ENCODE measurements around the gene GNAZ. TPM values are rescaled to one million over a fixed set of nuclear protein-coding genes. Genes with fewer than 3 reads are reported as not detected.

The GNAZ gene
- total and polyA plus RNA-seq, 5 donors from 2014 or later, result 0.05 to 3.6 (median 0.06) TPM; not detected in 2

DNA sequence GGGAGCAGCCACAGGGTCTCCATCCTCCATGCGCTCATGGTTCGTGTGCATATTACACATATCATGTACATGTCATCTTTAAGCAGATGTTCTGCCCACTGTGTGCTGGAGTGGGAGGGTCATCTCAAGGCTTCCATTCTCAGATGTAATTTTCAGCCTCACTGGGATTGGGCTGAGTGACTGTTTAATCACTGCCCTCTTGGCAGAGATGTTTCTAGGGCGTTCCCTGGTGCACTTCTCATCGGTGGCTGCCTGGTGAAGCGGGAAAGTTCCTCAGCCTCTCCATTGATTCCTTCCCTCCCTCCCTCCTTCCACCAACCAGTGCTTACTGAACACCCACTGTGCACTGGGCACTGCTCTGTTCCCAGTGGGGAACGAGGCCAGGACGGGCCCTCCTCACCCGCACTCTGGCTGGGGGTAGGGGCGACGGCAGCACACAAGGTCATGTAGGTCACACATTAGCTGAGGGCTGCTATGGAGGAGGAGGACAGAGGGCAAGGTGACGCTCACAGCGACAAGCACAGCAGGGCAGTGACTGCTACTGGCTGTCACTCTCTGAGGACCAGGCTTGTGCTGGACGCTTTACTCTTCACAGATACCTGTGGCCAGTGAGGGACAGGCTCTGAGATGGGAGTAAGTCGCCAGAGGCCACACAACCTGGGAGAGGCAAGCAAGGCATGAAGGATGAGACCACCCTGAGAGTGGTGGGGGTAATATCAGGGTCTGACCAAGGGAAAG is 22.9 kb downstream of the GNAZ start:
- H3K4me3 Mint-ChIP-seq, result no peak overlapping the region
- no peaks in the 10 kb centered on the region for H3K27me3 ChIP-seq (ENCODE audit: control insufficient read depth, insufficient read depth, low read length)
- no peaks in the 10 kb centered on the region for H3K27me3 Mint-ChIP-seq
- no peaks in the 10 kb centered on the region for H3K36me3 ChIP-seq (ENCODE audit: control insufficient read depth, insufficient read depth, low read length)
- no peaks in the 10 kb centered on the region for H3K9me3 Mint-ChIP-seq
- DNase-seq (no peak), ATAC-seq (ENCODE audit: low read depth in 2 of 2) (no peak)
- no peaks in the 10 kb centered on the region for H3K36me3 Mint-ChIP-seq
- H3K4me1 ChIP-seq (ENCODE audit: control insufficient read depth, insufficient read depth, low read length, poor library complexity, severe bottlenecking), result no peaks in the 10 kb centered on the region
- H3K9me3 ChIP-seq (ENCODE audit: control insufficient read depth in 2 of 2, low read length in 2 of 2), result no peaks in the 10 kb centered on the region
- no peak overlapping the region for H3K27ac Mint-ChIP-seq
- no peak overlapping the region for H3K4me3 ChIP-seq (ENCODE audit: low read depth, low read length)
- no peak overlapping the region for H3K27ac ChIP-seq (ENCODE audit: insufficient read depth, low read length, poor library complexity, severe bottlenecking)
- H3K4me1 Mint-ChIP-seq, result no peaks in the 10 kb centered on the region

GRCh38 chr22:23094260-23094659 is 23.9 kb downstream of the GNAZ start:
- H3K27ac Mint-ChIP-seq, result no peak overlapping the region
- H3K27ac ChIP-seq (ENCODE audit: insufficient read depth, low read length, poor library complexity, severe bottlenecking), result no peak overlapping the region
- H3K4me1 ChIP-seq (ENCODE audit: control insufficient read depth, insufficient read depth, low read length, poor library complexity, severe bottlenecking), result no peaks in the 10 kb centered on the region
- DNase-seq, result no peak
- no peak for ATAC-seq (ENCODE audit: low read depth in 2 of 2)
- no peak overlapping the region for H3K4me3 ChIP-seq (ENCODE audit: low read depth, low read length)
- H3K4me1 Mint-ChIP-seq, result no peaks in the 10 kb centered on the region
- H3K4me3 Mint-ChIP-seq, result no peak overlapping the region
- no peaks in the 10 kb centered on the region for H3K36me3 ChIP-seq (ENCODE audit: control insufficient read depth, insufficient read depth, low read length)
- H3K27me3 ChIP-seq (ENCODE audit: control insufficient read depth, insufficient read depth, low read length), result no peaks in the 10 kb centered on the region
- H3K9me3 ChIP-seq (ENCODE audit: control insufficient read depth in 2 of 2, low read length in 2 of 2), result no peaks in the 10 kb centered on the region
- H3K9me3 Mint-ChIP-seq, result no peaks in the 10 kb centered on the region
- H3K36me3 Mint-ChIP-seq, result no peaks in the 10 kb centered on the region
- no peaks in the 10 kb centered on the region for H3K27me3 Mint-ChIP-seq

DNA sequence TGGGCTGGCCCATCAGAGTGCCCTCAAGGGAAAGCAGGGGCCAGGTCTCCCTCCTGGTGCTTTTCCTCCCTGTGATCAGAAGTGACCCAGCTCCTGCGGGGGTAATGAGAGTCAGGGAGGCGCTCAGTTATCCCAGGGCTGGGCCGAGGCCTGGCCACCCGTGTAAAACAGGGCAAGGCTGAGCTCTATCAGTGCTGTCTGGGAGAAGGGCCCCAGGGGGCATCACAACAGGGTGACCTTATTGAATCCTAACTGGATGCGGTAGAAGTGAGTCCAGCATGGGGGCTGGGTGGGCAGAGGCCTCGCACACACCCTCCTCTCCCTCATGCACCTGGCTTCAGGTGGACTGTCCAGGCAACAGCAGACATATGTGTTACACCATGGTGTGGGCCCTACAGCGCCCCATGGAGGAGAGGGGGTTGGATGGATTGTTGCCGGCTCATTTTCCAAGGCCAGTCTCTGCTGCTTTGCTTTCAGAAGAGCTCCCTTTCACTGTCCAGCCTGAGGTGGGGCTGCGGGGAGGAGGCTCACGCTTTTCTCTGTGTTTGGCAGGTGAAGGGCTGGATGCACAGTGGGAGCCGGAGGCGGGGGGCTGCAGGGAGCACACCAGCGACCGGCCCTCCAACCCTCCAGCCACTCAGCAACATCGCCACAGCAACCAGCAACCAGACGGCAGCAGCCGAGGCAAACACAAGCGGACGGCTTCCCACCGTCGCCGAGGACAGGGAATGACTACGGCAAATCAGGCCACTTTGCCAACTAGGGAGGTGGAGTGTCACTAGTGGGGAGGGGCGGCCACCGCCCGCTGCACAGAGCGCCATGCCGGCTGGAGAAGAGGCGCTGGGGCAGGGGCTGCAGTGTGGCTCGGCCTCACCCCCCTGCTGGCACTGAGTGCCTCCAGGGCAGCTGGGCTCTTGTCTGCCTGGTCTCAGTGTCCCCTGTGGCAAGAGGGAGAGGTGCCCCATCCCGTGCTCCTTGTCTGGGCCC is 24.7 kb downstream of the GNAZ start:
- no peaks in the 10 kb centered on the region for H3K4me1 Mint-ChIP-seq
- no peak for ATAC-seq (ENCODE audit: low read depth in 2 of 2)
- H3K4me3 Mint-ChIP-seq, result no peak overlapping the region
- Histone ChIP-seq H3K36me3 (ENCODE audit: control insufficient read depth, insufficient read depth, low read length) (no peaks in the 10 kb centered on the region), H3K4me1 (ENCODE audit: control insufficient read depth, insufficient read depth, low read length, poor library complexity, severe bottlenecking) (no peaks in the 10 kb centered on the region), H3K27ac (ENCODE audit: insufficient read depth, low read length, poor library complexity, severe bottlenecking) (no peak overlapping the region), H3K9me3 (ENCODE audit: control insufficient read depth in 2 of 2, low read length in 2 of 2) (no peaks in the 10 kb centered on the region), H3K4me3 (ENCODE audit: low read depth, low read length) (no peak overlapping the region), H3K27me3 (ENCODE audit: control insufficient read depth, insufficient read depth, low read length) (no peaks in the 10 kb centered on the region)
- H3K36me3 Mint-ChIP-seq, result no peaks in the 10 kb centered on the region
- H3K27me3 Mint-ChIP-seq, result no peaks in the 10 kb centered on the region
- no peaks in the 10 kb centered on the region for H3K9me3 Mint-ChIP-seq
- H3K27ac Mint-ChIP-seq, result no peak overlapping the region
- no peak for DNase-seq

- H3K4me1 ChIP-seq (ENCODE audit: control insufficient read depth, insufficient read depth, low read length, poor library complexity, severe bottlenecking), result no peaks in the 10 kb centered on the region
Observed at GRCh38 chr22:23095733-23096342, 25.5 kb downstream of the GNAZ start.

GRCh38 chr22:23097412-23098229 is 27.3 kb downstream of the GNAZ start:
- ATAC-seq (ENCODE audit: low read depth in 2 of 2) (no peak), DNase-seq (no peak)
- Histone ChIP-seq H3K4me1 (ENCODE audit: control insufficient read depth, insufficient read depth, low read length, poor library complexity, severe bottlenecking) (no peaks in the 10 kb centered on the region), H3K27ac (ENCODE audit: insufficient read depth, low read length, poor library complexity, severe bottlenecking) (no peak overlapping the region), H3K27me3 (ENCODE audit: control insufficient read depth, insufficient read depth, low read length) (no peaks in the 10 kb centered on the region), H3K36me3 (ENCODE audit: control insufficient read depth, insufficient read depth, low read length) (no peaks in the 10 kb centered on the region), H3K4me3 (ENCODE audit: low read depth, low read length) (no peak overlapping the region), H3K9me3 (ENCODE audit: control insufficient read depth in 2 of 2, low read length in 2 of 2) (no peaks in the 10 kb centered on the region)
- no peaks in the 10 kb centered on the region for H3K27me3 Mint-ChIP-seq
- no peaks in the 10 kb centered on the region for H3K4me1 Mint-ChIP-seq
- H3K27ac Mint-ChIP-seq, result no peak overlapping the region
- no peak overlapping the region for H3K4me3 Mint-ChIP-seq
- H3K36me3 Mint-ChIP-seq, result no peaks in the 10 kb centered on the region
- no peaks in the 10 kb centered on the region for H3K9me3 Mint-ChIP-seq

More at GRCh38 chr22:23095733-23096342, 25.5 kb downstream of the GNAZ start:
- Mint-ChIP-seq H3K27ac (no peak overlapping the region), H3K4me1 (no peaks in the 10 kb centered on the region), H3K9me3 (no peaks in the 10 kb centered on the region), H3K36me3 (no peaks in the 10 kb centered on the region), H3K27me3 (no peaks in the 10 kb centered on the region), H3K4me3 (no peak overlapping the region)
- H3K4me3 ChIP-seq (ENCODE audit: low read depth, low read length), result no peak overlapping the region
- H3K27me3 ChIP-seq (ENCODE audit: control insufficient read depth, insufficient read depth, low read length), result no peaks in the 10 kb centered on the region
- H3K36me3 ChIP-seq (ENCODE audit: control insufficient read depth, insufficient read depth, low read length), result no peaks in the 10 kb centered on the region
- ATAC-seq (ENCODE audit: low read depth in 2 of 2) (no peak), DNase-seq (no peak)
- no peak overlapping the region for H3K27ac ChIP-seq (ENCODE audit: insufficient read depth, low read length, poor library complexity, severe bottlenecking)
- H3K9me3 ChIP-seq (ENCODE audit: control insufficient read depth in 2 of 2, low read length in 2 of 2), result no peaks in the 10 kb centered on the region

- H3K9me3 ChIP-seq (ENCODE audit: control insufficient read depth in 2 of 2, low read length in 2 of 2), result no peaks in the 10 kb centered on the region
- H3K4me3 ChIP-seq (ENCODE audit: low read depth, low read length), result no peak overlapping the region
- no peaks in the 10 kb centered on the region for H3K27me3 ChIP-seq (ENCODE audit: control insufficient read depth, insufficient read depth, low read length)
- no peak for ATAC-seq (ENCODE audit: low read depth in 2 of 2)
- H3K27ac Mint-ChIP-seq, result no peak overlapping the region
- DNase-seq, result no peak
- no peaks in the 10 kb centered on the region for H3K9me3 Mint-ChIP-seq
- H3K4me1 ChIP-seq (ENCODE audit: control insufficient read depth, insufficient read depth, low read length, poor library complexity, severe bottlenecking), result no peaks in the 10 kb centered on the region
- no peak overlapping the region for H3K4me3 Mint-ChIP-seq
- no peaks in the 10 kb centered on the region for H3K27me3 Mint-ChIP-seq
- H3K27ac ChIP-seq (ENCODE audit: insufficient read depth, low read length, poor library complexity, severe bottlenecking), result no peak overlapping the region
- H3K36me3 ChIP-seq (ENCODE audit: control insufficient read depth, insufficient read depth, low read length), result no peaks in the 10 kb centered on the region
- H3K36me3 Mint-ChIP-seq, result no peaks in the 10 kb centered on the region
- no peaks in the 10 kb centered on the region for H3K4me1 Mint-ChIP-seq
Observed at GRCh38 chr22:23098230-23098705, 27.9 kb downstream of the GNAZ start.

Measured in CD4-positive, CD25-positive, alpha-beta regulatory T cell (primary cell).